Adrenal gland (tissue), 5 donors: ENCODE results near the gene CLASP1.

Experiments
- POLR2A ChIP-seq, 2 donors: fragments of 450-650 bp; IDR thresholded peaks; one replicate each; pipeline ENCODE4 v1.6.1; 2017; ENCODE audit warnings: antibody characterized with exemption in 2 of 2, mild to moderate bottlenecking in 2 of 2, moderate library complexity in 1 of 2
- TF ChIP-seq, protein P1 (sequence below), 6 experiments: fragments of 450-650 bp in 4 of 6; fragments of 200-600 bp in 2 of 6; sonication (generic) in 1 of 6; IDR thresholded peaks; 1 replicate in 5 of 6; 2 replicates in 1 of 6; pipeline versions ENCODE4 v1.5.1 to v1.8.0; 2016 to 2021; ENCODE audit warnings: antibody characterized with exemption in 6 of 6, mild to moderate bottlenecking in 2 of 6, moderate library complexity in 1 of 6
- donor health status: DM: no; HTN: no; CAD: no.

DNA sequence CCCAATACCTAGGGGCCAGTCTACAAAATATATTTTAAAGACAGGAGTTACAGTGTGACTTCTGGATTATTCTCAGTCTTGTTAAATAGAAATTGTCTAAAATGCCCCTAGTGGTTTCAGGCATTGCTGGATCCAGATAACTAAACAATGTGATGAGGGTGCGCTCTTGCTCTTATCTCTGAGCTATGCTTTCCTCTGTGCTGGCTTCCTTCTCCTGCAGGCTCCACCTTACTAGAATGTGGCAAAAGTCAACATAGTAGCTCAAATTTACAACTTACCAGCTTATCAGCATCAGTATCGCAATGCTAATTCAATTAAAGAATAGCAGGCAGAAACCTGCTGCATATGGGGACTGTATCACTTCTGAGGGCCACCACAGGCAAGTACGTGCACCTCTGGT lies 179.9 kb downstream of the CLASP1 start:
- TF ChIP-seq, protein P1, sequence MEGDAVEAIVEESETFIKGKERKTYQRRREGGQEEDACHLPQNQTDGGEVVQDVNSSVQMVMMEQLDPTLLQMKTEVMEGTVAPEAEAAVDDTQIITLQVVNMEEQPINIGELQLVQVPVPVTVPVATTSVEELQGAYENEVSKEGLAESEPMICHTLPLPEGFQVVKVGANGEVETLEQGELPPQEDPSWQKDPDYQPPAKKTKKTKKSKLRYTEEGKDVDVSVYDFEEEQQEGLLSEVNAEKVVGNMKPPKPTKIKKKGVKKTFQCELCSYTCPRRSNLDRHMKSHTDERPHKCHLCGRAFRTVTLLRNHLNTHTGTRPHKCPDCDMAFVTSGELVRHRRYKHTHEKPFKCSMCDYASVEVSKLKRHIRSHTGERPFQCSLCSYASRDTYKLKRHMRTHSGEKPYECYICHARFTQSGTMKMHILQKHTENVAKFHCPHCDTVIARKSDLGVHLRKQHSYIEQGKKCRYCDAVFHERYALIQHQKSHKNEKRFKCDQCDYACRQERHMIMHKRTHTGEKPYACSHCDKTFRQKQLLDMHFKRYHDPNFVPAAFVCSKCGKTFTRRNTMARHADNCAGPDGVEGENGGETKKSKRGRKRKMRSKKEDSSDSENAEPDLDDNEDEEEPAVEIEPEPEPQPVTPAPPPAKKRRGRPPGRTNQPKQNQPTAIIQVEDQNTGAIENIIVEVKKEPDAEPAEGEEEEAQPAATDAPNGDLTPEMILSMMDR (IDR thresholded peaks at IDR 0.05), result no peak
- TF ChIP-seq POLR2A (IDR thresholded peaks at IDR 0.05), result no peak
